Measurements from ENCODE around the gene ATG4C. TPM values are rescaled to one million over a fixed set of nuclear protein-coding genes. Genes with fewer than 3 reads are reported as not detected.

ATG4C gene
- total RNA-seq, 4 donors from 2014 or later = 2.5 to 5.8 (median 4.5) TPM

- Histone ChIP-seq H3K9me3 (no peaks in the 10 kb centered on the region), H3K36me3 (no peaks in the 10 kb centered on the region), H3K4me1 (no peaks in the 10 kb centered on the region), H3K27ac (no peak overlapping the region), H3K27me3 (no peaks in the 10 kb centered on the region), H3K4me3 (no peak overlapping the region)
- ATAC-seq = no peak
- in situ Hi-C loops (cut with MboI; ENCODE audit: low sequenced_read_pairs in 4 of 4) = no loop called here
- intact Hi-C loops (cut with DNase I; ENCODE audit: low total_unique reads) = no loop called here
- no peak for DNase-seq
- TF ChIP-seq, protein P1, sequence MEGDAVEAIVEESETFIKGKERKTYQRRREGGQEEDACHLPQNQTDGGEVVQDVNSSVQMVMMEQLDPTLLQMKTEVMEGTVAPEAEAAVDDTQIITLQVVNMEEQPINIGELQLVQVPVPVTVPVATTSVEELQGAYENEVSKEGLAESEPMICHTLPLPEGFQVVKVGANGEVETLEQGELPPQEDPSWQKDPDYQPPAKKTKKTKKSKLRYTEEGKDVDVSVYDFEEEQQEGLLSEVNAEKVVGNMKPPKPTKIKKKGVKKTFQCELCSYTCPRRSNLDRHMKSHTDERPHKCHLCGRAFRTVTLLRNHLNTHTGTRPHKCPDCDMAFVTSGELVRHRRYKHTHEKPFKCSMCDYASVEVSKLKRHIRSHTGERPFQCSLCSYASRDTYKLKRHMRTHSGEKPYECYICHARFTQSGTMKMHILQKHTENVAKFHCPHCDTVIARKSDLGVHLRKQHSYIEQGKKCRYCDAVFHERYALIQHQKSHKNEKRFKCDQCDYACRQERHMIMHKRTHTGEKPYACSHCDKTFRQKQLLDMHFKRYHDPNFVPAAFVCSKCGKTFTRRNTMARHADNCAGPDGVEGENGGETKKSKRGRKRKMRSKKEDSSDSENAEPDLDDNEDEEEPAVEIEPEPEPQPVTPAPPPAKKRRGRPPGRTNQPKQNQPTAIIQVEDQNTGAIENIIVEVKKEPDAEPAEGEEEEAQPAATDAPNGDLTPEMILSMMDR (IDR thresholded peaks at IDR 0.05 in 4 of 5, conservative IDR thresholded peaks at IDR 0.05 in 1 of 5) = no peak
- TF ChIP-seq POLR2A (IDR thresholded peaks at IDR 0.05) = no peak
Observed at GRCh38 chr1:62887799-62888507, 104.0 kb downstream of the ATG4C start.

GRCh38 chr1:62891956-62892562 lies 108.1 kb downstream of the ATG4C start:
- no peaks in the 10 kb centered on the region for H3K27me3 ChIP-seq
- no peaks in the 10 kb centered on the region for H3K9me3 ChIP-seq
- H3K36me3 ChIP-seq = no peaks in the 10 kb centered on the region
- TF ChIP-seq, protein P1 (IDR thresholded peaks at IDR 0.05 in 4 of 5, conservative IDR thresholded peaks at IDR 0.05 in 1 of 5) = no peak
- no peak for TF ChIP-seq POLR2A (IDR thresholded peaks at IDR 0.05)
- in situ Hi-C loops (cut with MboI; ENCODE audit: low sequenced_read_pairs in 4 of 4) (no loop called here), intact Hi-C loops (cut with DNase I; ENCODE audit: low total_unique reads) (no loop called here)
- H3K4me3 ChIP-seq = no peak overlapping the region
- no peaks in the 10 kb centered on the region for H3K4me1 ChIP-seq
- DNase-seq (no peak), ATAC-seq (no peak)
- H3K27ac ChIP-seq = no peak overlapping the region

DNA sequence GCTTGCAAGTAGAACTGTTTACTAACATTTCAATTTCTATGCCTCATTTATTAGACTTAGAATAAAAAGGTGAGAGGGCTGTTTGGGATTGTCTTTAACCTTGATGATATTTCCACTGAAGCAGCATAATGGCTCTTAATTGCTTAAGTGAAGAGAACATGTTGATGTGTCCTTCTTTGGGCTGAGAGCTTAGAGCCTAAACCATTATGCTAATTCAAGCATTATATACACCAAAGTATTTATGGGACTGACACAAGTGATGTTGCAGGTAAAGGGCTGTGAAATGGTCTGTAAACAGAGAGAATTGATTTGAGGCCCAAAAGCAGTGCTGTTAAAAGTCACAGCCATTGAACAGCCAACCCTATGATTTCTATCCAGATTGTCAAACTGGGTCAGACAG lies 113.9 kb downstream of the ATG4C start:
- ATAC-seq = no peak
- in situ Hi-C loops (cut with MboI; ENCODE audit: low sequenced_read_pairs in 4 of 4) (no loop called here), intact Hi-C loops (cut with DNase I; ENCODE audit: low total_unique reads) (no loop called here)
- no peaks in the 10 kb centered on the region for H3K36me3 ChIP-seq
- no peaks in the 10 kb centered on the region for H3K27me3 ChIP-seq
- TF ChIP-seq, protein P1 (IDR thresholded peaks at IDR 0.05 in 4 of 5, conservative IDR thresholded peaks at IDR 0.05 in 1 of 5) = no peak
- no peak for TF ChIP-seq POLR2A (IDR thresholded peaks at IDR 0.05)
- no peak overlapping the region for H3K4me3 ChIP-seq
- no peaks in the 10 kb centered on the region for H3K4me1 ChIP-seq
- H3K27ac ChIP-seq = no peak overlapping the region
- no peak for DNase-seq
- H3K9me3 ChIP-seq = no peaks in the 10 kb centered on the region

DNA sequence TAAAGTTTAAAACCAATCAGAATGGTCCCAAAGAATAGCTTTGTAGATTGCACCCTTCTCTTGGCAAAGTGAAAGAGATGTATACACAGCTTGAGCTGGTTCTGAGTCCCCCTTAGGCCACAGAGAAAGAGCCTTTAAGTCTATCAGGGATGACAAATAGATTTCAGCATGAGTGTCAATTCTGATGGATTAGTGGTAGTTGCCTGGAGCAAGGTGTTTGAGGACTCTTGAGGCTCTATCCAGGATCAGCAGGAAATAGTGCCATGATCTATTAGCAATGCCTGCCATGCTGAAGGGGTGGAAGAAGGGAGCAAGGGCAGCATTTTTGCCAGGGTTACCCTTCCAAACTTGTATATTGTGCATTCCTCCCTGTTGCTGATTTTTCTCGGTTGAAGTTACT lies 116.6 kb downstream of the ATG4C start:
- Histone ChIP-seq H3K4me3 (no peak overlapping the region), H3K27me3 (no peaks in the 10 kb centered on the region), H3K9me3 (no peaks in the 10 kb centered on the region), H3K27ac (no peak overlapping the region), H3K36me3 (no peaks in the 10 kb centered on the region), H3K4me1 (no peaks in the 10 kb centered on the region)
- ATAC-seq (no peak), DNase-seq (no peak)
- intact Hi-C loops (cut with DNase I; ENCODE audit: low total_unique reads) = no loop called here
- TF ChIP-seq POLR2A (IDR thresholded peaks at IDR 0.05) = no peak
- TF ChIP-seq, protein P1 (IDR thresholded peaks at IDR 0.05 in 4 of 5, conservative IDR thresholded peaks at IDR 0.05 in 1 of 5) = no peak
- in situ Hi-C loops (cut with MboI; ENCODE audit: low sequenced_read_pairs in 4 of 4) = no loop called here

Data from gastrocnemius medialis (tissue), 4 donors.